HG02870 (cell line): ENCODE data around the gene ZNF48.
A peak's percentile ranks its signal among the peaks of the same experiment; 100 is the strongest.

ENCODE experiments used
- ATAC-seq: cut with Tn5 transposase; IDR thresholded peaks from one replicate; pipeline ENCODE4 v1.9.1; 2021; ENCODE audit warnings: mild to moderate bottlenecking, moderate library complexity; ENCODE audit not compliant: unreplicated experiment

The ZNF48 gene

DNA sequence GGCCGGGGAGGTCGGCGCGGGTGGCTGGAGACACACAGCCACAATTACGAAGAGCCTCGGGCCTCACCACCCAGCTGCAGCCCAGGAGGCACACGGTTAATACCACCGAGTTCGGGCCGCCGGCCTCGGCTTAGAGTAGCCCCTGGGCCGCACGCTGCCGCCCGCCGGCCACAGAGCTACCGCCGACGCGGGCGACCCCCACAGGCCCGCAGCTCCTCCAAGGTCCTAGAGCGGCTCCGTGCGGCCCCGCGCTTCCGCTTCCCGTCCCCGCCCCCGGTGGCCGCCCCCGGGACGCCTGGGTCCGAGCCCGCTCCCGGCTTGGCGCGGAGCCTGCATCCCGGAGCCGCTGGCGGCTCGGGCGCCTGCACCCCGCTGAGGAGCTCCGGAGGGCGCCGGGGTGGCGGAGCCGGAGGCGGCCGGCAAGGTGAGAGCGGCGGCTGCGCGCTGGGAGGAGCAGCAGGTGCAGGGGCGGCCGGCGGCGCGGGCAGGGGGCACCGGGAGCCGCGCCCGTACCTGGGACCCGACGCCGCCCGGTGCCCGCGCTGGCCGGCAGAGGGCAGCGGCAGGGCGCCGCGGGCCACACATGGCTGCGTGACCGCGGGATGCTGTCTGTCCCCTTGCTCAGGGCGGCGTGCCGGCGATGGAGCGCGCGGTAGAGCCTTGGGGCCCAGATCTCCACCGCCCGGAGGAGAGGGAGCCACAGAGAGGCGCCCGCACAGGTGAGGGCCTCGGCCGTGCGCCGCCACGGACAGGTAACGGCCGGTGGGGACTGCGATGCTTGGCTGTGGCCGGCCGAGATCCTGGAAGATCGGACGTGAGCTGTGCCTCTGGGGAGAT, at the start of gene ZNF48:
Gene ZNF48, plus strand, starts transcription at position 266 of the 837 bp plus-strand sequence. Its CDS starts 375 bp downstream, at position 641.
- ATAC-seq, result peak; percentile 66

DNA sequence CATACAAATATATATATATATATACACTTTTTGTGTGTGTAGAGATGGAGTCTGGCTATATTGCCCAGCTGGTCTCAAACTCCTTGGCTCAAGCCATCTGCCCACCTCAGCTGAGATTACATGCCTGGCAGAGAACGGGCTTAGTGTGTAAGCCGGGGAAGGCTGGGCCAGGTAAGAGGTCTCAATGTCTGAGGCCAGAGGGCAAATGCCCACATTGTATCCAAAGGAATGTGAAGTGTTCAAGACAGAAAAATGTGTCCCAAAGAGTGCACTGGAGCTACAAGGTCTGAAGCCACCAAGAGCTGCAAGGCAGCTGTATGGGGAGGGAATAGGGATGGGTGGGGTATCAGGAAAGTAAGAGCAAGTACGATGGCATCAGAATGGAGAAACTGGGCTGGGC, 48.9 kb upstream of the ZNF48 start:
- no peak for ATAC-seq

DNA sequence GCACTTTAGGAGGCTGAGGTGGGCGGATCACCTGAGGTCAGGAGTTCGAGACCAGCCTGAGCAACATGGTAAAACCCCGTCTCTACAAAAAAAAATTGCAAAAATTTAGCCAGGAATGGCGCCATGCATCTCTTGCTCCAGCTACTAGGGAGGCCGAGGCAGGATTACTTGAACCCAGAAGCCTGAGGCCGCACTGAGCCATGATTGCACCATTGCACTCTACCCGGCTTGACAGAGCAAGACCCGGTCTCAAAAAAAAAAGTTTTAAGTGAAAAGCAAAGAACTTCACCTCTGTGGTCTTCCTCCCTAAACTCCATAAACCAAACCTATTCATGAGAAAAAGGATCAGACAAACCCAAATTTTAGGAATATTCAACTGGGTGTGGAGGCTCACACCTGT, 47.1 kb upstream of the ZNF48 start:
- no peak for ATAC-seq

DNA sequence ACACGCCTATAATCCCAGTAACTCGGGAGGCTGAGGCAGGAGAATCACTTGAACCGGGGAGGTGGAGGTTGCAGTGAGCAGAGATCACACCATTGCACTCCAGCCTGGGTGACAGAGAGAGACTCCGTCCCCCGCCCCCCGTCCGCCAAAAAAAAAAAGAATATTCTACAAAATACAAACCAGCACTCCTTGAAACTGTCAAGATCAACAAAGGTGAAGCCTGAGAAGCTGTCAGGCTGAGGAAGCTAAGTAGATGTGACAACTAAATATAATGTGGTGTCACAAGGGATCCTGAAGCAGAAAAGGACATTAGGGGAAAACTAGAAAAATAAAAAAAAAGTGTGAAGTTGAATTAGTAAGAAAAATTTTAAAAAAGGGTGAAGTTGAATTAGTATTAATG, 46.3 kb upstream of the ZNF48 start:
- ATAC-seq, result no peak

DNA sequence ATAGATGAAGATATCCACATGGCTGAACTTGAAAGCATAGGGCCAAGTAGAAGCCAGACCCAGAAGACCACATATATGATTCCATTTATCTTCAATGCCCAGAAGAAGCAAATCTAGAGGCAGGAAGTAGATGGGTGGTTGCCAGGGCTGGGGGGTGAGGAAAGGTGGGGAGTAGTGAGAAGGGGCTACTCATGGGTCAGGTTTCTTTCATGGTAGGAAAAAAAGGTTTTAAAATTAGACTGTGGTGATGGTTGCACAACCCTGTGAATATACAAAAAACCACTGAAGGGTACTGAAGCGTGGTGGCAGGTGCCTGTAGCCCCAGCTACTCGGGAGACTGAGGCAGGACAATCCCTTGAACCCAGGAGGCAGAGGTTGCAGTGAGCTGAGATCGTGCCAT, 45.5 kb upstream of the ZNF48 start:
- ATAC-seq, result no peak

DNA sequence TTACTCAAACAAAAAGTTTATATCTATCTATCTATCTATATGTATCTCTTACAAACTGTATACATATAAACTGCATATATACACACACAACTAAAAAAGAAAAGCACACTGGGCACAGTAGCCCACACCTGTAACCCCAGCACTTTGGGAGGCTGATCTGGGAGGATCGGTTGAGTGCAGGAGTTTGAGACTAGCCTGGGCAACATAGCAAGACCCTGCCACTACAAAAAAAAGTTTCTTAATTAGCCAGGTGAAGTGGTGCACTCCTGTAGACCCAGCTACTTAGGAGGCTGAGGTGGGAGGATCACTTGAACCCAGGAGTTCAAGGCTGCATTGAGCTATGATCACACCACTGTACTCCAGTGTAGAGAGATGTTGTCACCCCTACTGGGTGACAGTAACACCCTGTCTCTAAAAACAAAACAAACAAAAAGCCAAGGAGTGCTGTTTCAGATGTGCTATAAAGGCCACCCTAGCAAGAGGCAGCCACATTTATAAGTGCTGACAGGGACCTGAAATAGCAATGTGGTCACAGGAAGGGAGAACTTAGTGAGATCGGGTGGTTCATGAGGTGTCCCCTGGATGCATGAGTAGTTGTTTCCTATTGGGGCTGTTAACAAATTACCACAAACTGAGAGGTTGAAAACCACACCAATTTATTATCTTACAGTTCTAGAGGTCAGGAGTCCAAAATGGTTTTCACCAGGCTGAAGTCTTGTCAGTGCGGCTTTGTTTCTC, 44.9 kb upstream of the ZNF48 start:
- peak; percentile 41 for ATAC-seq

DNA sequence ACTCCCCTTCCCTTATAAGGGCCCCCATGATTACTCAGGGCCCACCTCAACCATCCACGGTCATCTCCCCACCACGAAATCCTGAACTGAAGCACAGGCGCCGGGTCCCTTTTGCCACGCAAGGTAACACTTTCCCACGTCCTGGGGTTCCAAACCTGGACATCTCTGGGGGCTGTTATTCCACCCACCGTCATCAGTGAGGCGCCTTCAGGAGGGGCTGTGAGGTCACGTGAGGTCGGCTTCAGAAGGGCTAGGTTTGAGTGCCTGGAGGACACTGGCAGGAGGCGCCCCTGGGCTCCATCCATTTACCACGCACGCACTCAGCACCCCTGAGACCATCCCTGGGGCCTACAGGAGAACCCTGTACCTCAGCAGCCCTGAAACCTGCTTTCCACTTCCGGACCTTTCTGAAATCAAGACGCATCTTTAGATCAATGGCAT, 44.2 kb upstream of the ZNF48 start:
- no peak for ATAC-seq

DNA sequence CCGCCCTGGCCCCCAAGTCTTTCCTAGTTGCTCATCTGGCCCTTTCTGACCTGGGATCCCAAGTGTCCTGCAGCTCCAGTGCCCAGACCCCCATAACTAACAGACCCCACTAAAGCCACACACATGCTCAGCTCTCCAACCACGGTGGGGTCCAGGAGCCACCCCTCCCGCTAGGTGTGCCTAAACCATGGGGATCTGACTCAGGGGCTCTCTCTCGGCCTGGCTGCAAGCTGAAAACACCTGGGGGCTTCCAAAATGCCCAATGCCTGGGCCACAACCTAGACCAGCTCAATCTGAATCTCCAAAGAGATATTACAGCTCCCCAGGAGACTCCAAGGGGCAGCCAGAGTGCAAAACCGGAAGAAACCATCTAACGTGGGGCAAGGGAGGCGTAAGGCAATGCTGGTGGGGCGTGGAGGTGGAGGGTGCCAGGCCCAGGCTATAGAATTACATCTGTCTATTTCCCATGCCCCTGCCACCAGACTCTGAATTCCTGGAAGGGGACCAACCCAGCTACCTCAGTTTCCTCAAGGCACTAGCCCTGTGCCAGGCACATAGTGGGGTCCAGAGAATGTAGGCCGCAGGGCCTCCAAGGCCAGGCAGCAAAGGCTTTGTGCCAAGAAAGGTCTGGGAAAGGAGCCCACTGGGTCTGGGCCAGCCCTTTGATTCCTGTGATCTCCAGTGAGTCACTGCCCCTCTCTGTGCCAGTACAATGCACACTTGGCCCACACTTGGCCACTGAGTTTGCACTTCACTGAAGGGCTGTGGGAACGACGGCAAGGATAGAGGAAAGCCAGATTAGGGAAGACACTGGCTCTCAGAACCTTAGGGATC, 43.4 kb upstream of the ZNF48 start:
- ATAC-seq, result no peak

DNA sequence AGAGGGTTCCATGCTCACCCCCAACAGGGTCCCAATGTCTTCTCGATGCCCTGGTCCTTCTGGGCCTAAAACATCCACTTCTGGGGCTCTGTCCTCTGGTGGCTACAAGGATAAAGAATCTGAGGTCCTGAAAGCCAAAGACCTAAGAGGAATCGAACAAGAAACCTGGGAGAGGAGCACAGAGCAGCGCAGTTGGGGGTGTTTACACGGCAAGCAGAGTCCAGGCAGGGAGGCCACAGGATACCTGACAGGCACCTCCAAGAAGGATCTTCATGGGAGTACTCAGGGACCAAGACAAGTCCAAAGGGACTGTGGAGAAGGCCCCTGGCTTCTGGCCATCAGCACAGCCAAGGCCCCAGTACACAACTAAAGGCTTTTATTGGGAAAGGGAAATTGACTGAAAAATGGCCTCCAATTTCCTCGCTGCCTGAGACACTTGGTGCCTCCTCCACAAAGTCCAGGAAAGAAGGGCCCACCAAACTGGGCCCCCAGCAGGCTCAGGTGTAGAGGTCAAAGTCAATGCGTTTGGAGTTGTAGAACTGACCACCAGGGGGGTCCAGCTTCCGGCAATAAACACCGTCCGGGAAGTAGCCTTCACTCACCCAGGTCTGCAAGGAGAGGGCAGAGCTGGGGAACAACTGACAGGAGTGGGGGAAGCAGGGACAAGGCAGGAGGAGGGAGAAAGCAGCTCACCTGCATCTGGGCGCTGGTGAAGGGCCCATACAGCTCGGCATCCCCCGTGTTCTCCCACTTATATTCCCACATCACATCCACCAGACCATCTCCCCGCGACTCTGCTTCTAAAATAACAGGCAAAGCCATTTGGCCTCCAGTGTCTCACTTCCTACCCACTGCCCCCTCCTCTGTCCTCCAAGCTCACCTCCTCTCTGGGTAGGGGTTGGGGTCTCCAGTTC, 42.5 kb upstream of the ZNF48 start:
- no peak for ATAC-seq

DNA sequence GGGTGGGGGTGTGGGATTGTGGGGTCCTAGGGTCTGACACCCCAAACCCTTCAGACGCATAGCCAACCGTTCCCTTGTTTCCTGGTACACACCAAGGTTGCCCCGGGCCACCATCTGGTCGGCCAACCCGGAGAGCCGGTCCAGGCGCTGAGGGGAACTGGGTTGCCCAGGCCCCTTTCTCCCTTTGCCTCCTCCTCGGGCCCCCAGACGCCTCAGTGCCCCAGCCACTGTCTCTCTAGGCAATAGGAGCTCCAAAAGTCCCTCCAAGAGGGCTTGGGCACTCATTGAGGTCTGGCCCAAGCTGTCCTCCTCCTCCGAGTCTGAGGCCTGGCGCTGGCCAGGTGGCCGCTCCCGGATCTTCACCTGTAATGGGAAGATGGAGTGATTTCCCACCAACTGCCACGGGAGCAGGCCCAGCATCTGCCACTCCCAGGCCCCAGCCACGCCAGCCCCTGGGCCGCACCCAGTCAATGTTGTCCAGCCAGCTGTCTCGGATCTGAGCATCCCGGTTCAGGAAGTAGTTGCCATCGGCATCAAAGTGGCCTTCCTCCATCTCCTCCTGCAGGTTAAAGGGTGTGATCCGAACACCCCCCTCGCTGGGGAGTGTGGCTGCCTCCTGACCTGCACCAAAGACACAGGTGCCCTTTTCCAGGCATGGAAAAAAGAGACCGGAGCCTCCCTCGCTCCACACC, 41.6 kb upstream of the ZNF48 start:
- ATAC-seq, result no peak

DNA sequence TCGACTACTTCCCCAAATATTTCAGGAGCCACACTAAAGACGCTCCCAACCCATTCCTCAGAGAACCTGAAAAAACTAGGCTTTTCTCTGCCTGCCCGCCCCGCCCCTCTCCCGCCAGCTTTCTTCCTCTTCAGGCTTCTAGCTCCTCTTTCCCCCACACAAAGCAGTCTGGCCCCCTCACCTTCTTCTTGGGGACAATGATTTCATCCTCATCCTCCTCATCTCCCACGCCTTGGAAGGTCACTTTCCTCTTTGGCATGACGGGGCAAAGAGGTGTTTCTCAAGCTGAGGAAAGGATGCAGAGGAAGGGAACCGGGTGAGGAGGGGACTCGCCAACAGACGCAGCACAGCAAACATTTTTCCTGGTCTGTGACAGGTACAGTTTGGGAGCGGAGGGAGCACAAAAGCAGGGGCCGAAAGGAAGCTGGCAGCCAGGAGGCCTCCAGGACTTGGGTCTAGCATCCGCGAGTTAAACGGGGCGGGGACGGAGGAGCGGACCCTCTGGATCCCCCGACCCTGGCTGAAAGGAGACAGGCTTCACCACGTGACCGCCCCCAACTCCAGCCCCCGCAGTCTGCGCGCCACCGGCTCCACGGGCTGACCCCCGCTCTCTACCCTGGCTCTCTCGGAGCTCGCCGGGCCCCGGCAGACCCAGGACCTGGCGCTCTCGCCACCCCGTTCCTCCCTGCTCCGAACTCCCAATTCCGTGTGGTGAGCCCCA, 40.6 kb upstream of the ZNF48 start:
- peak; percentile 10 for ATAC-seq

DNA sequence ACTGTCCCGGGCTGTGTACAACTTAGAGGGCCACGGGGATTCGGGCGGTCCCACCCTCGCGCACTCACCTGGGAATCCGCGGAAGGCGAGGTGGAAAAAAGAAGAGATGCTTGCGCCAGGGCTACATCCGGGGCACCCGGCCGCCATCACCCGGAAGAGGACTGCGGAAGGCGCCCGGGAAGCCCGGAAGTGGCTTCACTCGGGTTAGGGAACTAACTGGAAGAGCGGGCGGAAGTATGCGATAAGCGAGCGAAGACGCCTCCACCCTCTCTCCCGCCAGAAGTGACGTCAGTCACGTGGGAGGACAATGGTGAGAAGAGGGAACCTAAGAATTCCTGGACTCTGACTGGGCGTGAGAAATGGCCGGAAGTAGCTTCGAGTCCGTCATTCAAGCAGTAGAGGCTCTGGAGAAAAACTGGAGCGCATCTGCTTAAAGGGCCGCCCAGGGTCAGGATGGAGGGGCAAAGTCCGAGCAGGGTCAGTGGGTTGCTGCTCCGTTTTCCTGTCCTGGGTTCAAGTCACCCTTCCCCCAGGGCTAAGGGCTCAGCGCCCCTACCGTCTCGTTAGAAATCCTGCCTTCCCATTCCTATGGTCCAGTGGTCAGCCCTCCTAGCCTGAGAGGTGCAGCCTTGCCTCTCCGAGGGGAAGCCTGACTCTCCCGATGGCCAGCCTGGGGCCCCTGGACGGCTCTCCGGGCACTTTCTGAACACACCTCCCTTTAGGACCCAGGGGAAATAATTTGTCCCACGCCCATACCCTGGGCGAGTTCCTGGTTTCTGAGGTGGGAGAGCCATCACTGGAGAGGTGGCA, 39.9 kb upstream of the ZNF48 start, which contains the start of gene CD2BP2:
Gene CD2BP2, minus strand, starts transcription at position 165 of the 810 bp plus-strand sequence. CDS start 627 bp downstream, outside the sequence.
- ATAC-seq, result peak; percentile 65

DNA sequence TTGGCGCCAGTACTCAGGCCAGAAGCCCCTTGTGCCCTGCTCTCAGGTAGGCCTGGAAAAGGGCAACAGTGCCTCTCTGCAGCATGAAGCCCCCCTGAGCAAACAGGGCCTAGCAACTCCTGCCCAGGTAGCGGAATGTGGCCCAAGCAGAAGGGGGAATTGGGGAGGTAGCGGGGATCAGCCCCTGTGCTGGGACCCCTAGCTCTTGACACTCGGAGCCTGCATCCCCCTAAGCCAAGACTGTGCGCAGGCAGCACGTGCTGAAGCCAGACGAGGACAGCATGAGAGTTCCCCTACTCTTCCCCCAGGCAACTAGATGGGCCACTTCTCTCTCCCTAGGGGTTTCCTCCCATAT, 39.3 kb upstream of the ZNF48 start:
- ATAC-seq, result no peak

DNA sequence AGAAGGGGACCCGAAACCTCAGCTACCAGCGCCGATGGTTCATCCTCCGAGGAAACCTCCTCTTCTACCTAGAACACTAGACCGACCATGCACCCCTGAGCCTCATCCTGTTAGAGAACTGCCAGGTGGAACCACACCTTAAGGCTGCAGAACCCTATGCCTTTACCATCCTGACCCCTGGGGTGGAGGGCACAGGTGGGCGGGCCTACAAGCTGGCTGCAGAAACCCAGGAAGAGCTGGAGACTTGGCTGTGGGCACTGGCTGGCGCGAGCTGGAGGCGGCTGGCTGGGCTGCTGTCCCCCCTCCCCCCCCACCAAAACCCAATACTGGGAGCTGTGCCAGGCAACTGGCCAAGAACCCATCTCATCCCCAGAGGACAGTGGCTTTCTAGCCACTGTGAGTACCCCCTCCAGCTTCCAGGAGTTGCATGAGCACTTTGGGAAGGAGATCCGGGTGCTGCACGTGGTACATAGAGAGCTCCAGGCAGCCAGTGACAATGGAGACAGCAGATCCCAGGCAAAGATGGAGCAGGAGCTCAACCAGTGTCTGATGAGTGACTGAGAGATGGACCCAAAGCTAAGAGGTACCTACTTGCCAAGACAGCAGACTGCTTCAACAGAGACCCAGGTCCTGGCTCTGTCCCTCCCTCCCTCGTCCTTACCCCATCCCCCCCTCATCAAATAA, 38.7 kb upstream of the ZNF48 start:
- ATAC-seq, result no peak

DNA sequence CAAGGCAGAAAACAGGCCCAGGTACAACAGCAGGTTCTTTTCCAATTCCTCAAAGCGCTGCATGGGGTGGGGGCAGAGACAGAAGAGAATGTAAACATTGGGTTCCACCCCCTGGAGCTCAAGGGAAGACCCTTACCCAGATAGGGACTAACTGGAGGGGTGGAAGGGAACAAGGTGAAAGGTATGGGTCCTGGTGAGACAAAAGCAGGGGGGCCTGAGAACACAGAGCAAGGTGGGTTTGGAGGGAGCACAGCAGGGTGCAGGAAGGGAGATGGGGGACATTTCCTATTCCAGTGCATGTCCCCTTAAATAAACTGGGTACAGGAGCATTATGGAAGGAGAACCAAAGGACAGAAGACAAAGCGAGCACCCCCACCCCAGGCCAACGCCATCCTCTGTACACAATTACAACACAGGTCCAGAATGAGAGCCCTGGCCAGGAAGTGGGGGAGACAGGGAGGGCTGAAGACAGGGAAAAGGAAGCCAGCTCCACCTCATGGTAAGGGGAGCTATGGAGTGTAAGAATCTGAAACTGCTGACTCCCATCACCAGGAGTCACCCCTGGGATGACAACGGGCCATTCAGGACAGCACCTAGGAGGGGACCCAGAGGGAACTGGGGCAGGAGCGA, 38.0 kb upstream of the ZNF48 start:
- no peak for ATAC-seq

DNA sequence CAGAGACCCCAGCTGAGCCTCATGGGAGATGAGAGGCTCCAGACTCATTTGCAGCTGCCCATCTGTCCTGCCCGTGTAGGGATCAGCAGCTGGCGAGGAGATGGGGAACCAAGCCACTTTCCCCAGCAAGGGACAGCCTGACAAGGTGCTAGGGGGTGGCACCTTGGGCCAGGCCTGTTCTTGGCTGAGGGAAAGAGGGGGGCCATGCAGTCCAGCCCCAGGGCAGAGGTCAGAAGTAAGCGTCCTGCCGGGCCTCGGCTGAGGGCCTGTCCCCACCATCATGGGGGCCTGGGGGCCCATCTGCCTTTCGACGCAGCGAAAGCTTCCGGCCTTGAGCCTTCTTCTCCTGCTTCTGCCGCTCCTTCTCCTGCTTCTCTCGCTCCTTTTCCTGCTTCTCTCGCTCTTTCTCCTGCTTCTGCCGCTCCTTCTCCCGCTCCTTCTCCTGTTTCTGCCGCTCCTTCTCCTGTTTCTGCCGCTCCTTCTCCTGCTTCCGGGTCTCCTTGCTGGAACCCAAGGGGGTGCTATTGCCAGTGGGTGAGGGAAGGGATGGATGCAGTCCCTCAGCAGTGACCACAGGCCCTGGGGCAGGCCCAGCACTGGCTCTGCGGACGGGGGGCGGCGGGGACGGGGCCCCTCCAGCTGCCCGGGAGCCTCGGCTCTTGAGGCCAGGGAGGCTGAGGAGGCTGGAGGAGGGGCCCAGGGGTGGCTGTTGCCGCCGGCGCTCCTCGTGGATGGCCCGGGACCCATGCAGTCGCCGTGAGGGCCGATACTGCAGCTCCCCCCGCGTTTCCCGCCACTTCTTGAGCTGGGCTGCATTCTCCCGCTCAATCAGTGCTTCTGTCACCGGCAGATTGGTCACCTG, 37.3 kb upstream of the ZNF48 start:
- ATAC-seq, result no peak
